Uterus (tissue), 4 donors: Measurements from ENCODE around the gene ERVFRD-1. TPM values are rescaled to one million over a fixed set of nuclear protein-coding genes. Genes with fewer than 3 reads are reported as not detected.

ENCODE experiments used
- DNase-seq, 2 donors: peaks; one replicate each; pipeline ENCODE4 v3.0.0-alpha.2; 2019 to 2020
- H3K27ac ChIP-seq, 2 donors: fragments of 200-600 bp; sonication (generic); 1 replicate in 1 of 2; 2 replicates in 1 of 2; pipeline ENCODE4 v1.5.1; 2016 to 2018
- H3K27me3 ChIP-seq, 2 donors: fragments of 200-600 bp; sonication (generic); one replicate each; pipeline ENCODE4 v1.5.1; 2018 to 2019; ENCODE audit warnings: control low read depth in 1 of 2
- H3K36me3 ChIP-seq, 2 donors: fragments of 200-600 bp; sonication (generic); one replicate each; pipeline ENCODE4 v1.5.1; 2019; ENCODE audit warnings: control low read depth in 1 of 2
- H3K4me1 ChIP-seq, 2 donors: fragments of 200-600 bp; sonication (generic); one replicate each; pipeline ENCODE4 v1.5.1; 2018 to 2019; ENCODE audit warnings: control low read depth in 1 of 2
- H3K4me3 ChIP-seq, 2 donors: fragments of 200-600 bp; sonication (generic); 1 replicate in 1 of 2; 2 replicates in 1 of 2; pipeline ENCODE4 v1.5.1; 2018 to 2019; ENCODE audit warnings: mild to moderate bottlenecking in 1 of 2
- H3K9me3 ChIP-seq, 2 donors: fragments of 200-600 bp; sonication (generic); one replicate each; pipeline ENCODE4 v1.5.1; 2019; ENCODE audit warnings: control low read depth in 1 of 2
- CTCF ChIP-seq, 4 experiments: fragments of 200-600 bp in 2 of 4; fragments of 450-650 bp in 2 of 4; sonication (generic) in 2 of 4; IDR thresholded peaks; one replicate each; pipeline ENCODE4 v1.5.1; 2016 to 2019; ENCODE audit warnings: antibody characterized with exemption in 4 of 4, mild to moderate bottlenecking in 2 of 4, moderate library complexity in 1 of 4
- POLR2A ChIP-seq, 2 donors: fragments of 450-650 bp; IDR thresholded peaks; one replicate each; pipeline ENCODE4 v1.6.1; 2016; ENCODE audit warnings: antibody characterized with exemption in 2 of 2, mild to moderate bottlenecking in 1 of 2, moderate library complexity in 1 of 2
- intact Hi-C: fragments of 100-400 bp; cut with DNase I; formaldehyde crosslinking; loops from one replicate; pipeline ENCODE4 v1.15.1; 2023; ENCODE audit warnings: low total_unique reads
- total RNA-seq, 4 donors: library from RNA; depleted of rRNA in 3 of 4; stranded (reverse); fragments of >200 nt in 3 of 4; gene quantifications; one replicate each; pipeline versions ENCODE4 v1.1.0 to v1.2.4, GENCODE V29; 2014 to 2023
- donor health status: DM: yes; HTN: yes; CAD: no.

The ERVFRD-1 gene
- total RNA-seq, 4 donors from 2014 or later, result 0.14 to 0.21 TPM; not detected in 2

- Histone ChIP-seq H3K27ac (no peak overlapping the region), H3K27me3 (no peaks in the 10 kb centered on the region), H3K4me3 (no peak overlapping the region), H3K36me3 (no peaks in the 10 kb centered on the region), H3K4me1 (no peaks in the 10 kb centered on the region), H3K9me3 (no peaks in the 10 kb centered on the region)
- intact Hi-C loops, result no loop called here
- no peak for DNase-seq
- TF ChIP-seq CTCF (IDR thresholded peaks at IDR 0.05) (no peak), POLR2A (IDR thresholded peaks at IDR 0.05) (no peak)
Observed at GRCh38 chr6:11108726-11109125, 2.8 kb downstream of the ERVFRD-1 start.

GRCh38 chr6:11103065-11103464 lies 8.5 kb downstream of the ERVFRD-1 start:
- intact Hi-C loops, result no loop called here
- H3K4me3 ChIP-seq, result no peak overlapping the region
- H3K27ac ChIP-seq, result no peak overlapping the region
- no peaks in the 10 kb centered on the region for H3K4me1 ChIP-seq
- H3K36me3 ChIP-seq, result no peaks in the 10 kb centered on the region
- H3K27me3 ChIP-seq, result no peaks in the 10 kb centered on the region
- no peaks in the 10 kb centered on the region for H3K9me3 ChIP-seq
- no peak for TF ChIP-seq CTCF (IDR thresholded peaks at IDR 0.05)
- TF ChIP-seq POLR2A (IDR thresholded peaks at IDR 0.05), result no peak
- DNase-seq, result no peak

- H3K4me1 ChIP-seq, result no peaks in the 10 kb centered on the region
- no peaks in the 10 kb centered on the region for H3K36me3 ChIP-seq
- H3K4me3 ChIP-seq, result no peak overlapping the region
- H3K9me3 ChIP-seq, result no peaks in the 10 kb centered on the region
- no peak for TF ChIP-seq CTCF (IDR thresholded peaks at IDR 0.05)
- TF ChIP-seq POLR2A (IDR thresholded peaks at IDR 0.05), result no peak
- H3K27me3 ChIP-seq, result no peaks in the 10 kb centered on the region
- intact Hi-C loops, result no loop called here
- H3K27ac ChIP-seq, result no peak overlapping the region
- no peak for DNase-seq
Observed at GRCh38 chr6:11101417-11101816, 10.1 kb downstream of the ERVFRD-1 start.

- no peak overlapping the region for H3K4me3 ChIP-seq
- no peak for DNase-seq
- intact Hi-C loops, result no loop called here
- no peak overlapping the region for H3K27ac ChIP-seq
- no peaks in the 10 kb centered on the region for H3K9me3 ChIP-seq
- no peaks in the 10 kb centered on the region for H3K36me3 ChIP-seq
- H3K27me3 ChIP-seq, result no peaks in the 10 kb centered on the region
- no peaks in the 10 kb centered on the region for H3K4me1 ChIP-seq
- TF ChIP-seq POLR2A (IDR thresholded peaks at IDR 0.05), result no peak
- TF ChIP-seq CTCF (IDR thresholded peaks at IDR 0.05), result no peak
Observed at GRCh38 chr6:11098004-11098403, 13.5 kb downstream of the ERVFRD-1 start.

GRCh38 chr6:11097476-11097875 lies 14.0 kb downstream of the ERVFRD-1 start:
- no peaks in the 10 kb centered on the region for H3K36me3 ChIP-seq
- H3K27ac ChIP-seq, result no peak overlapping the region
- no peak overlapping the region for H3K4me3 ChIP-seq
- no peaks in the 10 kb centered on the region for H3K9me3 ChIP-seq
- H3K4me1 ChIP-seq, result no peaks in the 10 kb centered on the region
- TF ChIP-seq POLR2A (IDR thresholded peaks at IDR 0.05), result no peak
- no peak for TF ChIP-seq CTCF (IDR thresholded peaks at IDR 0.05)
- H3K27me3 ChIP-seq, result no peaks in the 10 kb centered on the region
- no peak for DNase-seq
- intact Hi-C loops, result no loop called here
